Panc1 (cell line): ENCODE results near the gene SMIM31.

ENCODE experiments used
- CTCF ChIP-seq: fragments of 450-650 bp; IDR thresholded peaks from 2 replicates; pipeline ENCODE4 v1.5.1; 2017; ENCODE audit warnings: mild to moderate bottlenecking
- POLR2AphosphoS5 ChIP-seq: IDR thresholded peaks from 2 replicates; pipeline ENCODE4 v1.6.1; 2012; ENCODE audit warnings: mild to moderate bottlenecking, low read depth, low read length, moderate library complexity
- SIN3A ChIP-seq: IDR thresholded peaks from 2 replicates; pipeline ENCODE4 v1.6.1; 2012; ENCODE audit warnings: low read depth, mild to moderate bottlenecking, low read length, moderate library complexity, borderline replicate concordance; ENCODE audit not compliant: insufficient read depth

- no peak for TF ChIP-seq CTCF
- no peak for TF ChIP-seq POLR2AphosphoS5
- TF ChIP-seq SIN3A, result no peak
Observed at GRCh38 chr4:164790249-164790648, 36.3 kb downstream of the SMIM31 start.
